Activated CD4-positive, alpha-beta T cell treated with anti-CD3 and anti-CD28 coated beads, Interleukin-2, amount 10 ng/mL, durations not matched to agents 7 days and 5 days (primary cell): ENCODE measurements around the gene UPK3BL1. TPM values are rescaled to one million over a fixed set of nuclear protein-coding genes. Genes with fewer than 3 reads are reported as not detected.
"Not testable (repeated sequence)": the region's sequence is repeated elsewhere in the genome, so short reads cannot be mapped to it uniquely, and the experiment has no call there.

Source experiments
- CTCF ChIA-PET: fragments of 350-600 bp; sonication (Branson Sonifier 250); formaldehyde crosslinking; loops from one replicate; lab custom pipeline; 2021; ENCODE audit warnings: antibody characterized with exemption; lab: Charles Lee
- POLR2A ChIA-PET: fragments of 350-600 bp; sonication (Branson Sonifier 250); formaldehyde crosslinking; loops from one replicate; lab custom pipeline; 2021; ENCODE audit warnings: antibody characterized with exemption; lab: Charles Lee
- DNase-seq: peaks from one replicate; pipeline ENCODE4 v3.0.0-alpha.2; 2020
- H3K27ac Mint-ChIP-seq: one replicate; pipeline ENCODE4 v1.8.0; 2021; ENCODE audit warnings: mild to moderate bottlenecking, moderate library complexity, mixed read lengths
- H3K27me3 Mint-ChIP-seq: one replicate; pipeline ENCODE4 v1.8.0; 2021; ENCODE audit warnings: mixed read lengths
- H3K36me3 Mint-ChIP-seq: one replicate; pipeline ENCODE4 v1.8.0; 2021; ENCODE audit warnings: low read depth, mixed read lengths
- H3K4me1 Mint-ChIP-seq: one replicate; pipeline ENCODE4 v1.8.0; 2021; ENCODE audit warnings: mixed read lengths
- H3K4me3 Mint-ChIP-seq: one replicate; pipeline ENCODE4 v1.8.0; 2021; ENCODE audit warnings: mild to moderate bottlenecking, moderate library complexity, mixed read lengths
- H3K9me3 Mint-ChIP-seq: one replicate; pipeline ENCODE4 v1.8.0; 2021; ENCODE audit warnings: mixed read lengths
- total RNA-seq, 2 experiments: library from RNA; stranded (reverse); gene quantifications; one replicate each; pipeline ENCODE4 v1.2.3, GENCODE V29; 2021

UPK3BL1 gene
- total RNA-seq, 2 experiments from 2014 or later, result 9.4 TPM; not detected in 1

- H3K27me3 Mint-ChIP-seq, H3K4me1 Mint-ChIP-seq, DNase-seq, POLR2A ChIA-PET, CTCF ChIA-PET, H3K4me3 Mint-ChIP-seq, H3K9me3 Mint-ChIP-seq, H3K27ac Mint-ChIP-seq, H3K36me3 Mint-ChIP-seq: not testable (repeated sequence)
These were observed 22.2 kb upstream of the UPK3BL1 start for GRCh38 chr7:102664765-102665164.

DNA sequence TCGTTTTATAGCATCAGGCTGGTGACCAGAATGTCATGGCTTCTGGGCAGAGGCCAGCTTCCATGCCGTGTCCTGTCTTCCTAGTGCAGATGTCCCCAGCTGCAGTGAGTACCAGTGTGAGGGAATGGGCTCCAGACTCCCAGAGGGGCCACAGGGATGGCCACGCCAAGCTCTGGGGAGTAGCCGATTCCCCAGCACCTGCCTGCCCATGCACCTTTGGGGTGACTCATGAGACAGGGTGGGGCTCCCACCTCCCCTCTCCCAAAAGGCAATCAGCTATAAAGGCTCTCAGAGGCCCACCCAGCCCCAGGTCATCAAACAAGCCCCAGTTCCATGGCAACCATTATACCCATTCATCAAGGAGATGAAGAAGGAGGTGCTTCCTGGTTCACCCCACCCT is 7.3 kb upstream of the UPK3BL1 start, which contains the start of gene SPDYE2B:
Gene SPDYE2B, plus strand, starts transcription at position 396 of the 400 bp plus-strand sequence. CDS start 2,030 bp downstream, outside the sequence.
- H3K27ac Mint-ChIP-seq, POLR2A ChIA-PET, H3K36me3 Mint-ChIP-seq, H3K4me1 Mint-ChIP-seq, CTCF ChIA-PET, DNase-seq, H3K9me3 Mint-ChIP-seq, H3K4me3 Mint-ChIP-seq, H3K27me3 Mint-ChIP-seq: not testable (repeated sequence)

- POLR2A ChIA-PET, H3K27ac Mint-ChIP-seq, H3K36me3 Mint-ChIP-seq, H3K9me3 Mint-ChIP-seq, DNase-seq, H3K4me3 Mint-ChIP-seq, H3K27me3 Mint-ChIP-seq, CTCF ChIA-PET, H3K4me1 Mint-ChIP-seq: not testable (repeated sequence)
These were observed 5.2 kb upstream of the UPK3BL1 start for GRCh38 chr7:102647813-102648212.

DNA sequence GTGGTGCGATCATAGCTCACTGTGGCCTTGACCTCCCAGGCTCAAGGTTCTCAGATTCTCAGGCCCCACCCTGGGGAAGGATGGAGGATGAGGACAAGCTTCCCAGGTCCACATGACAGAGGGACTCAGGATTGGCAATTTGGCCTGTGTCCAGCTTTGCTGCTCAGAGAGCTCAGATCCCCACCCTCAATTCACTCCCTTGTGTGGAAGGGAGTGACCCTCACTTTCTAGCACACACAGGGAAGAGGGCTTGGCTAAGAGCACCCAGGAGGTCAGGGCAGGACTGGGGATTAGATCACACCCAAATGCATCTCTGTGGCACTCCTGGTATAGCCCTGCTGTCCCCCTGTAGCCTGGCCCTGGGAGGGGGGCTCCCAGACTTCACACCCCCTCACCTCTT is 813 bp upstream of the UPK3BL1 start:
- H3K9me3 Mint-ChIP-seq, CTCF ChIA-PET, DNase-seq, H3K4me1 Mint-ChIP-seq, H3K4me3 Mint-ChIP-seq, H3K27me3 Mint-ChIP-seq, H3K27ac Mint-ChIP-seq, H3K36me3 Mint-ChIP-seq, POLR2A ChIA-PET: not testable (repeated sequence)

DNA sequence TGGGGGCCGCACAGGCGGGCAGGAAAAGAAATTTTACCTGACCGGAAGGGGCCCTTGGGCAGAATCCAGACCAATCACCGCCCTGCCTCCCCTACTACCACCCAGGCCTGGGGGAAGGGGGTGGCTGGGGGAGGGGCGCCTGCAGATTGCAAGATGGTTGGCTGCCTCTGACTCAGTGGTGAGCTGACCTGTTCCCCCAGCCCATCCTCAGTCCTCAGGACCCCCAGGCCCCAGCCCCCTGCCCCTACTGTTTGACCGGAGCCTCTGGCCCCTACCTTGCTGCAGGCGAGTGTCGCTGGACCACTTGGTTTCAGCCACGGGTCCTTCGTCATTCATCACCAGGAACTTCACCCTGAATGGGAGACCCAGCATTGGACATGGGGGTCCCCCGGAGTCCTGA is 3.7 kb downstream of the UPK3BL1 start:
- H3K9me3 Mint-ChIP-seq, H3K4me3 Mint-ChIP-seq, H3K36me3 Mint-ChIP-seq, H3K4me1 Mint-ChIP-seq, POLR2A ChIA-PET, H3K27ac Mint-ChIP-seq, CTCF ChIA-PET, DNase-seq, H3K27me3 Mint-ChIP-seq: not testable (repeated sequence)

DNA sequence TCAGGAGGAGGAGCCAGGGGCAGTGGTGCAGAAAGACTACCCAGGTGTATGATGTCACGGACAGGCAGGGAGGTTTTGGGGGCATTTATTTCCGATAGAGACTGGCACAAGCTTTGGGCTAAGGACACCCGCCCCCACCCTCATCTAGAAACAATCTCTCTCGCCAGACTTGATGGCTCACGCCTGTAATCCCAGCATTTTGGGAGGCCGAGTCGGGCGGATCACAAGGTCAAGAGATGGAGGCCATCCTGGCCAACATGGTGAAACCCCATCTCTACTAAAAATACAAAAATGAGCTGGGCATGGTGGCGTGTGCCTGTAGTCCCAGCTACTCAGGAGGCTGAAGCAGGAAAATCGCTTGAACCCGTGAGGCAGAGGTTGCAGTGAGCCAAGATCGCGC is 5.6 kb downstream of the UPK3BL1 start:
- CTCF ChIA-PET, H3K4me3 Mint-ChIP-seq, H3K36me3 Mint-ChIP-seq, DNase-seq, H3K9me3 Mint-ChIP-seq, H3K27me3 Mint-ChIP-seq, H3K27ac Mint-ChIP-seq, POLR2A ChIA-PET, H3K4me1 Mint-ChIP-seq: not testable (repeated sequence)

DNA sequence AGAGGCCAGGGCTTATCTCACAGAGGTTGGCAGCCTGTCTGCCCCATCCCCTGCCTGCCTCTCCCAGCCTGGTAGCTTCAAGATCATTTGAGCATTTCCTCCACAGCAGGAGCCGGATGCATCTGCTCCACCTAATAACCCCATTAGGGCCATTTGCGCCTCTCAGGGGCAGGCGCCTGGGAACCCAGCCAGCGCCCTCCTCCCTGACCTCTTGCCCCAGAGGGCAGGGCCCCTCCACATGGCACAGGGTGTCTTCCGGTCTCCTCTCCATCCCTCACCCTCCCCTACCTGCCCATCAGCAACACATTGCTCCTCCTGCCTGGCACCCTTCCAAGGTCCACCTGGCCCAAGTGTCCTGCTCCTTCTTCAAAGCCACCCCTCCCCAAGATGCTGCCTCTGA is 7.2 kb downstream of the UPK3BL1 start:
- H3K4me3 Mint-ChIP-seq, H3K9me3 Mint-ChIP-seq, H3K27ac Mint-ChIP-seq, DNase-seq, H3K27me3 Mint-ChIP-seq, POLR2A ChIA-PET, CTCF ChIA-PET, H3K36me3 Mint-ChIP-seq, H3K4me1 Mint-ChIP-seq: not testable (repeated sequence)

GRCh38 chr7:102634299-102634698 is 8.3 kb downstream of the UPK3BL1 start:
- H3K4me3 Mint-ChIP-seq, H3K27ac Mint-ChIP-seq, CTCF ChIA-PET, H3K9me3 Mint-ChIP-seq, H3K4me1 Mint-ChIP-seq, H3K36me3 Mint-ChIP-seq, POLR2A ChIA-PET, DNase-seq, H3K27me3 Mint-ChIP-seq: not testable (repeated sequence)

- POLR2A ChIA-PET, H3K27me3 Mint-ChIP-seq, H3K9me3 Mint-ChIP-seq, DNase-seq, H3K4me1 Mint-ChIP-seq, H3K36me3 Mint-ChIP-seq, CTCF ChIA-PET, H3K27ac Mint-ChIP-seq, H3K4me3 Mint-ChIP-seq: not testable (repeated sequence)
These were observed 12.0 kb downstream of the UPK3BL1 start for GRCh38 chr7:102630622-102631021.

DNA sequence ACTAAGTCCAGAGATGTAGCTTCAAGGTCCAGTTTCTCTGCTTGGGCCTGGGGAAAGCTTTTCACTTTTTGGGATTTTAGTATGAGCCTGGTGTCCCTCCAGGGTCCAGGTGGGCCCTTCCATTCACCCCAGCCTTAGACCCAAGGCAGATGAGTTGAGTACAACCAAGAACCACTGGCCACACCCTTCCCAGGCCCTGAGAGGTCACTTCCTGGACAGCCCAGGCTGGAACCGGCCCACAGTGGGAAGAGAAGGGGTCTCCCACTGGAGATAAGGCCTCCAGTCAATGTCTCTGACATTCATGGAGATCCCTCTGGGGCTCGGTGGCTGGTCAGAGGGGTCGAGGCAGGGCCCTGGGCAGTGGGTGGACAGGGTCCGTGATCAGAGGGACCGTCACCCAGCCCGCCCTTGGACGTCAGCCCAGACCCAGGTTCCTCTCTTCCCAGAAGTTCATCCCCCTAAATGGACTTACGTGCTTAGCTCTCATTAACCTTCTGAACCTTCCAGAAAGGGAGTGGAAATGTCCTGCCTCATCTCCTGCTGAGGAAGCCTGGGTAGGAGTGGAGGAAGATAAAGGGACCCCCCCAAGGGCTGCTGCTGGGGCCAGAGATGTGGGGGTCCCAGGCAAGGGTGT is 15.2 kb downstream of the UPK3BL1 start:
- POLR2A ChIA-PET, DNase-seq, H3K27me3 Mint-ChIP-seq, H3K9me3 Mint-ChIP-seq, CTCF ChIA-PET, H3K4me1 Mint-ChIP-seq, H3K4me3 Mint-ChIP-seq, H3K36me3 Mint-ChIP-seq, H3K27ac Mint-ChIP-seq: not testable (repeated sequence)

DNA sequence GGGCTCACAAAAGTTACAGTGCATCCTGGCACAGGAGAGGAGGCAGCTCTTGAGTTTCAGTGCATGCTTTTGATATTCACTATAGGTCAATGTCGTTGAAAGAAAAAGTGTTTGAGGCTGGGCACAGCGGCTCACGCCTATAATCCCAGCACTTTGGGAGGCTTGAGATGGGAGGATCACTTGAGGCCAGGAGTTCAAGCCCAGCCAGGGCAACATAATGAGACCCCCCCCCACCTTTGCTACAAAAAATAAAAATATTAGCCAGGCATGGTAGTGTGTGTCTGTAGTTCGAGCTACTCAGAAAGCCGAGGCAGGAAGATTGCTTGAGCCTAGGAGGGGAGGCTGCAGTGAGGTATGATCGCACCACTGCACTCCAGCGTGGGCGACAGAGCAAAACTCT is 24.5 kb downstream of the UPK3BL1 start:
- POLR2A ChIA-PET, H3K9me3 Mint-ChIP-seq, H3K4me3 Mint-ChIP-seq, H3K27ac Mint-ChIP-seq, H3K4me1 Mint-ChIP-seq, H3K27me3 Mint-ChIP-seq, H3K36me3 Mint-ChIP-seq, CTCF ChIA-PET, DNase-seq: not testable (repeated sequence)

DNA sequence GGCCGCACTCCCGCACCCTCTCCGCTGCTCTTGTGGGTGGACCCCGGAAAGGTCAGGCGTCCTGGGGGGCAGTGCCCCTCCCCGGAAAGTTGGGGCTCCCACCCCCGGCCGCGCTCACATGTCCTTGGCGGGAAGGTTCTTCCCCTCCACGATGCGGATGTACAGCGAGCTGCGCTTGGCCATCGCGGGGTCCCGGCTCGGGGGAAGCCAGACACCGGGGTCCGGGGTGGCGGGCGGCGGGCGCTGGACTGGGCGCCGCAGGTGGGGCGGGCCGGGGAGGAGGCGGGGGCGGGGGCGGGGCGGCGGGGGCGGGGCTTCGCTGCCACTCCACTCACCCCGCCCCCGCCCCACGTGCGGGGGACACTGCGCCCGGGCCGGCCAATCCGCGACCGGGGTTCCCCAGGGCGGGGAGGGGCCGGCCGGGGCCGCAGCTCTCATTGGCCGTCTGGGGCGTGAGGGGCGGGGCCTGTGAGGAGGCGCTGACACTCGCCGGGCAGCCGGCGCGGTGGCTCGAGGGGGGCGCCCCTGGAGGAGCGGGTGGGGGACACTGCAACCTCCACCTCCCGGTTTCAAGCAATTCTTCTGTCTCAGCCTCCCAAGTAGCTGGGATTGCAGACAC is 26.0 kb downstream of the UPK3BL1 start, which contains the start of gene RASA4:
Gene RASA4, minus strand, starts transcription at position 250 of the 619 bp plus-strand sequence. Its CDS starts 67 bp downstream, at position 183.
- H3K4me1 Mint-ChIP-seq, CTCF ChIA-PET, H3K9me3 Mint-ChIP-seq, H3K36me3 Mint-ChIP-seq, H3K27me3 Mint-ChIP-seq, H3K27ac Mint-ChIP-seq, POLR2A ChIA-PET: not testable (repeated sequence)
- peak; percentile 42 for DNase-seq
- H3K4me3 Mint-ChIP-seq, result peak within 1 kb of the TSS; percentile 51

GRCh38 chr7:102615930-102616329 is 26.7 kb downstream of the UPK3BL1 start:
- H3K9me3 Mint-ChIP-seq, H3K4me1 Mint-ChIP-seq, H3K4me3 Mint-ChIP-seq, H3K36me3 Mint-ChIP-seq, DNase-seq, POLR2A ChIA-PET, H3K27me3 Mint-ChIP-seq, H3K27ac Mint-ChIP-seq, CTCF ChIA-PET: not testable (repeated sequence)

DNA sequence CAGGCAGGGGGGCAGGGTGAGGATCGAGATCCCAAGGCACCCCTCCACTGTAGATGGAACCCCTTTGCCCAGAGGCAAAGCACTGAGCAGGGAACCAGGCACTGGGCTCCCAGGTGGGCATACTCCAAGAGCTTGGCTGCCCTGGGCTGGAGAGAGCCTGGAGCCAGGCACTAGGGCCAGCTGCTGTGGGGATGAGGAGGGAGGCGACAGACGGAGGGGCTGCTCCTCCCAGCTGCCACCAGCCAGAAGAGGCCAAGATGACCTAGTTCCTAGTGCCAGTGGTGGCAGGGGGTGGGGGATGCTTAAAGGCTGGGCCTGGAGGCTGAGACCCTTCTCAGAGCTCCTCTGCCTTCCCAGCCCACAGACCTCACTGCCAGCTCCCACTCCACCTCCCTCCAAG is 27.7 kb downstream of the UPK3BL1 start:
- CTCF ChIA-PET, H3K4me3 Mint-ChIP-seq, H3K4me1 Mint-ChIP-seq, POLR2A ChIA-PET, H3K9me3 Mint-ChIP-seq, H3K27ac Mint-ChIP-seq, DNase-seq, H3K27me3 Mint-ChIP-seq, H3K36me3 Mint-ChIP-seq: not testable (repeated sequence)
